SU-DHL-6 (cell line): Measurements from ENCODE around the gene MS4A3.

Experiments
- CTCF ChIP-seq: fragments of 200-600 bp; sonication (generic); IDR thresholded peaks from one replicate; pipeline ENCODE4 v1.5.1; 2017; ENCODE audit warnings: antibody characterized with exemption, mild to moderate bottlenecking, low read length, moderate library complexity; ENCODE audit not compliant: insufficient read depth, poor library complexity, severe bottlenecking
- EZH2phosphoT487 ChIP-seq: fragments of 200-600 bp; sonication (generic), shearing (Covaris generic); conservative IDR thresholded peaks from 2 replicates; pipeline ENCODE4 v1.6.1; 2018; ENCODE audit warnings: mild to moderate bottlenecking, antibody characterized with exemption, low read length, moderate library complexity, mixed read lengths

GRCh38 chr11:60078745-60079144, 22.3 kb downstream of the MS4A3 start:
- TF ChIP-seq CTCF (no peak), EZH2phosphoT487 (no peak)
